PC-3 (cell line): ENCODE data around the gene TARP.

Experiments used
- EZH2 ChIP-seq: fragments of 300-600 bp; sonication (generic); IDR thresholded peaks from one replicate; pipeline ENCODE4 v1.6.1; 2017; ENCODE audit warnings: antibody characterized with exemption, mild to moderate bottlenecking, low read length; ENCODE audit not compliant: unreplicated experiment
- EZH2phosphoT487 ChIP-seq: fragments of 300-600 bp; sonication (generic); IDR thresholded peaks from 2 replicates; pipeline ENCODE4 v1.6.1; 2018; ENCODE audit warnings: mild to moderate bottlenecking, antibody characterized with exemption, low read length, borderline replicate concordance
- TF ChIP-seq, protein P1 (sequence below): fragments of 300-600 bp; sonication (generic); conservative IDR thresholded peaks from 2 replicates; pipeline ENCODE4 v1.5.1; 2017; ENCODE audit warnings: antibody characterized with exemption, low read depth, mild to moderate bottlenecking, low read length

DNA sequence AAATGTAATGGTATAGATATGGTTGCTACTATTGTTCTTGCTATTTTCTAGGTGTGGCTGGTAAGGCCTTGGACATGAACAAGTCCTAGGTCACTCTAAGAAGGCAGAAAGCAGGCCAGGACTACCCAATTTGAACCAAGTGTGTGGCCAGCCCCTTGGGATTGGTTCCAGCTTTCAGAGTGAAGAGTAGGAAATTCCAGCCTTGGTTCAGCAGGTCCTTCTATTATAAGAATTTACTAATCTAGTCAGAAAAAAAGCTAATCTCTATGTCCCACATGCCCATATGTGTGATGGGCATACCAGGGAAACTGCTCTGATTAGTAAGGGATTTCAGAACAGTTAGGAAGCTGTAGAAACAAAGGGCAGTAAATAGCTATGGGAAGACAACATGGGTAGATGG lies 7.8 kb upstream of the TARP start:
- TF ChIP-seq, protein P1, sequence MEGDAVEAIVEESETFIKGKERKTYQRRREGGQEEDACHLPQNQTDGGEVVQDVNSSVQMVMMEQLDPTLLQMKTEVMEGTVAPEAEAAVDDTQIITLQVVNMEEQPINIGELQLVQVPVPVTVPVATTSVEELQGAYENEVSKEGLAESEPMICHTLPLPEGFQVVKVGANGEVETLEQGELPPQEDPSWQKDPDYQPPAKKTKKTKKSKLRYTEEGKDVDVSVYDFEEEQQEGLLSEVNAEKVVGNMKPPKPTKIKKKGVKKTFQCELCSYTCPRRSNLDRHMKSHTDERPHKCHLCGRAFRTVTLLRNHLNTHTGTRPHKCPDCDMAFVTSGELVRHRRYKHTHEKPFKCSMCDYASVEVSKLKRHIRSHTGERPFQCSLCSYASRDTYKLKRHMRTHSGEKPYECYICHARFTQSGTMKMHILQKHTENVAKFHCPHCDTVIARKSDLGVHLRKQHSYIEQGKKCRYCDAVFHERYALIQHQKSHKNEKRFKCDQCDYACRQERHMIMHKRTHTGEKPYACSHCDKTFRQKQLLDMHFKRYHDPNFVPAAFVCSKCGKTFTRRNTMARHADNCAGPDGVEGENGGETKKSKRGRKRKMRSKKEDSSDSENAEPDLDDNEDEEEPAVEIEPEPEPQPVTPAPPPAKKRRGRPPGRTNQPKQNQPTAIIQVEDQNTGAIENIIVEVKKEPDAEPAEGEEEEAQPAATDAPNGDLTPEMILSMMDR = no peak
- TF ChIP-seq EZH2phosphoT487 (no peak), EZH2 (no peak)
